GM23248 (cell line): ENCODE data around the gene LRRC1.

ENCODE experiments used
- EZH2 ChIP-seq: fragments of 200-600 bp; sonication (generic); IDR thresholded peaks from 2 replicates; pipeline ENCODE4 v1.6.1; 2018; ENCODE audit warnings: antibody characterized with exemption, mild to moderate bottlenecking; ENCODE audit not compliant: insufficient read depth, poor library complexity, severe bottlenecking
- EZH2phosphoT487 ChIP-seq: fragments of 200-600 bp; sonication (generic); IDR thresholded peaks from 2 replicates; pipeline ENCODE4 v1.6.1; 2018; ENCODE audit warnings: antibody characterized with exemption, moderate library complexity, mild to moderate bottlenecking, low read depth; ENCODE audit not compliant: insufficient read depth

DNA sequence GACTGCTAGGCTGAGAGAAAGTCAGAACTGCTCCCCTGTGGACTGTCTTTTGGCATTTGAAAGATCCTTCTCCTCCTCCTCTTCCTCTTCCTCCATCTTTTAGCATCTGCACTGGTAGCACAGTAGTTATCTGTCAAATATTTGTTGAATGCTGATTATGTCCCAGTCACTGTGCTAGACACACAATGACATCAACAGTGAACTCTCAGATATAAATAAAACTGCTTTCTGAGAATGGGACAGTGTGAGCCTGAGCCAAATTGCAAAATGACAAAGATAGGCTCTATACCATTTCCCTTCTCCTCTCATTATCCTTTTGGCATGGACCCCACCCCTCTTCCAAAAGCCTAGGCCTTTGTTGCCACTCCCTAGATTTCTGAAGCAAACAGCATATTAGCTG lies 27.9 kb upstream of the LRRC1 start:
- TF ChIP-seq EZH2phosphoT487 = no peak
- no peak for TF ChIP-seq EZH2
